ENCODE data around the gene CACNA1D. TPM values are rescaled to one million over a fixed set of nuclear protein-coding genes. Genes with fewer than 3 reads are reported as not detected.

CACNA1D gene
- total RNA-seq, 1 donor from 2014 or later: 8.0 TPM

GRCh38 chr3:53863145-53863544, 368.7 kb downstream of the CACNA1D start:
- no peak for ATAC-seq
- no peak for DNase-seq (ENCODE audit: low spot score)

Other genes with a start within 250 kb of the CACNA1D start
- 109 TPM for gene TKT, start 238.6 kb upstream of the CACNA1D start, total RNA-seq
- 5.9 TPM for gene DCP1A, start 147.1 kb upstream of the CACNA1D start, total RNA-seq